Measurements from ENCODE around the gene TMEM184B.

GRCh38 chr22:38205261-38206128 lies 67.3 kb downstream of the TMEM184B start:
- no peak for TF ChIP-seq EZH2phosphoT487 (IDR thresholded peaks at IDR 0.05)
- TF ChIP-seq CTCF (IDR thresholded peaks at IDR 0.05) = no peak
